Kidney (tissue), 14 donors: ENCODE measurements around the gene MYLK4. TPM values are rescaled to one million over a fixed set of nuclear protein-coding genes. Genes with fewer than 3 reads are reported as not detected.

Experiments
- DNase-seq, 5 donors: peaks; one replicate each; pipeline ENCODE4 v3.0.0-alpha.2; 2013 to 2020
- FAIRE-seq: peaks from 2 replicates; lab custom pipeline; 2012; peaks lifted over from hg19 to GRCh38; lab: Jason Lieb, UNC
- H3K27ac ChIP-seq, 2 donors: one replicate each; pipeline ENCODE4 v1.7.0; 2013; ENCODE audit warnings: low read depth in 2 of 2, low read length in 2 of 2, inconsistent platforms in 1 of 2
- H3K27me3 ChIP-seq: one replicate; pipeline ENCODE4 v1.7.1; 2013; ENCODE audit warnings: low read length, inconsistent platforms; ENCODE audit not compliant: control insufficient read depth, insufficient read depth
- H3K36me3 ChIP-seq, 3 donors: one replicate each; pipeline versions ENCODE4 v1.7.0 to v1.7.1; 2013; ENCODE audit warnings: low read length in 3 of 3, control low read depth in 1 of 3, inconsistent platforms in 1 of 3; ENCODE audit not compliant: insufficient read depth in 3 of 3, control insufficient read depth in 2 of 3
- H3K4me1 ChIP-seq, 3 donors: one replicate each; pipeline versions ENCODE4 v1.7.0 to v1.7.1; 2013; ENCODE audit warnings: low read length in 3 of 3, inconsistent platforms in 1 of 3, low read depth in 1 of 3; ENCODE audit not compliant: control insufficient read depth in 2 of 3, insufficient read depth in 2 of 3
- H3K4me3 ChIP-seq, 3 donors: one replicate each; pipeline versions ENCODE4 v1.7.0 to v1.8.1; 2013; ENCODE audit warnings: low read length in 3 of 3, control low read depth in 1 of 3, inconsistent platforms in 1 of 3
- H3K9ac ChIP-seq, 3 donors: one replicate each; pipeline versions ENCODE4 v1.7.0 to v1.7.1; 2013; ENCODE audit warnings: low read length in 3 of 3, control low read depth in 1 of 3, inconsistent platforms in 1 of 3
- H3K9me3 ChIP-seq, 3 donors: one replicate each; pipeline versions ENCODE4 v1.7.0 to v1.7.1; 2013; ENCODE audit warnings: low read length in 3 of 3, control low read depth in 1 of 3, inconsistent platforms in 1 of 3; ENCODE audit not compliant: control insufficient read depth in 2 of 3, insufficient read depth in 1 of 3
- intact Hi-C: fragments of 100-400 bp; cut with DNase I; formaldehyde crosslinking; loops from one replicate; pipeline ENCODE4 v1.11.1; 2022
- polyA plus RNA-seq: library from polyadenylated mRNA; stranded (reverse); fragments of 350-450 nt; fragmentation: Illumina TruSeq; extraction: RNeasy Lipid Tissue Mini Kit (QIAGEN cat#74804); gene quantifications from one replicate; pipeline ENCODE4 v1.2.3, GENCODE V29; 2014; ENCODE audit warnings: low read depth, low replicate concordance; ENCODE audit not compliant: insufficient read depth
- total RNA-seq: library from RNA; stranded (reverse); fragmentation: NEBNext Ultra II Directional; extraction: Animal tissue kit (Norgen Biotek cat#: 25700); gene quantifications from one replicate; pipeline ENCODE4 v1.2.1, GENCODE V29; 2021
- TF ChIP-seq, protein P1 (sequence below): IDR thresholded peaks from 3 replicates; pipeline ENCODE4 v1.5.1; 2012; ENCODE audit warnings: mild to moderate bottlenecking, moderate library complexity, borderline replicate concordance; ENCODE audit not compliant: insufficient read depth; ENCODE audit errors: extremely low read depth
- donor health status: control.
- donor health status: control.
- donor health status: control.
- donor health status: control.
- donor health status: control.
- donor health status: DM: yes; HTN: yes; CAD: no.
- donor health status: Normal renal cell carcinoma (clear cell type).

The MYLK4 gene
- total and polyA plus RNA-seq, 2 donors from 2014 or later, result 1.1 to 1.3 TPM

- no peaks in the 10 kb centered on the region for H3K9me3 ChIP-seq
- no peak overlapping the region for H3K4me3 ChIP-seq
- H3K27me3 ChIP-seq, result no peaks in the 10 kb centered on the region
- DNase-seq (no peak), FAIRE-seq (no peak)
- TF ChIP-seq, protein P1, sequence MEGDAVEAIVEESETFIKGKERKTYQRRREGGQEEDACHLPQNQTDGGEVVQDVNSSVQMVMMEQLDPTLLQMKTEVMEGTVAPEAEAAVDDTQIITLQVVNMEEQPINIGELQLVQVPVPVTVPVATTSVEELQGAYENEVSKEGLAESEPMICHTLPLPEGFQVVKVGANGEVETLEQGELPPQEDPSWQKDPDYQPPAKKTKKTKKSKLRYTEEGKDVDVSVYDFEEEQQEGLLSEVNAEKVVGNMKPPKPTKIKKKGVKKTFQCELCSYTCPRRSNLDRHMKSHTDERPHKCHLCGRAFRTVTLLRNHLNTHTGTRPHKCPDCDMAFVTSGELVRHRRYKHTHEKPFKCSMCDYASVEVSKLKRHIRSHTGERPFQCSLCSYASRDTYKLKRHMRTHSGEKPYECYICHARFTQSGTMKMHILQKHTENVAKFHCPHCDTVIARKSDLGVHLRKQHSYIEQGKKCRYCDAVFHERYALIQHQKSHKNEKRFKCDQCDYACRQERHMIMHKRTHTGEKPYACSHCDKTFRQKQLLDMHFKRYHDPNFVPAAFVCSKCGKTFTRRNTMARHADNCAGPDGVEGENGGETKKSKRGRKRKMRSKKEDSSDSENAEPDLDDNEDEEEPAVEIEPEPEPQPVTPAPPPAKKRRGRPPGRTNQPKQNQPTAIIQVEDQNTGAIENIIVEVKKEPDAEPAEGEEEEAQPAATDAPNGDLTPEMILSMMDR, result no peak
- H3K36me3 ChIP-seq, result peaks cover 2 to 48% (median 16%) of the 10 kb centered on the region in 3 donors
- H3K27ac ChIP-seq, result no peak overlapping the region
- H3K4me1 ChIP-seq, result peaks cover 0 to 5% (median 0%) of the 10 kb centered on the region in 3 donors
- no peak overlapping the region for H3K9ac ChIP-seq
- intact Hi-C loops, result no loop called here
These were observed 32.1 kb upstream of the MYLK4 start for GRCh38 chr6:2782825-2783187.

DNA sequence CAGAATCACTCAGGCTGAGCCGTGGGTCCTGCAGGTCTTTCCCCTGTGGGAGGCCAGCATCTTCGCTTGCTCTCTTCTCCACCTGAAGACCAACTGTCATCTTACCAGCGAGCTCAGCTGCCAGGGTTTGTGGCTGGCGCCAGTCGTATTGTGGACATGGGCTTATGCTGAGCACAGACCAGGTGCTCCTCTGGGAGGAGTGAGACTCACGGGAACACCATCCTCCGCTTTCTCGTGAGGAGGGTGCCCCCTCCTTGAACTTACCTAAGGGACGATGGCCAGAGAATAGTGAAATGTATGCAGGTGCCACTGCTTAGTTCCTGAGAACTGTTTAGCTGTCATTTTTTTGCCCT is 31.6 kb upstream of the MYLK4 start:
- Histone ChIP-seq H3K9ac (no peak overlapping the region), H3K27me3 (no peaks in the 10 kb centered on the region), H3K9me3 (no peaks in the 10 kb centered on the region), H3K36me3 (peaks cover 2 to 48% (median 12%) of the 10 kb centered on the region in 3 donors), H3K4me3 (no peak overlapping the region), H3K27ac (no peak overlapping the region), H3K4me1 (peaks cover 0 to 5% (median 0%) of the 10 kb centered on the region in 3 donors)
- TF ChIP-seq, protein P1, result no peak
- FAIRE-seq, result no peak
- DNase-seq, result no peak
- intact Hi-C loops, result no loop called here

GRCh38 chr6:2781685-2782355 is 31.1 kb upstream of the MYLK4 start:
- H3K4me3 ChIP-seq, result no peak overlapping the region
- FAIRE-seq (no peak), DNase-seq (no peak)
- peaks cover 2 to 48% (median 12%) of the 10 kb centered on the region in 3 donors for H3K36me3 ChIP-seq
- TF ChIP-seq, protein P1, result no peak
- intact Hi-C loops, result no loop called here
- no peak overlapping the region for H3K9ac ChIP-seq
- H3K9me3 ChIP-seq, result no peaks in the 10 kb centered on the region
- no peaks in the 10 kb centered on the region for H3K27me3 ChIP-seq
- peaks cover 0 to 5% (median 0%) of the 10 kb centered on the region in 3 donors for H3K4me1 ChIP-seq
- H3K27ac ChIP-seq, result no peak overlapping the region
